ENCODE data around the gene TUB.

The TUB gene

GRCh38 chr11:8107642-8108041, 26.6 kb downstream of the TUB start:
- no peak for DNase-seq (ENCODE audit: low read depth in 1 of 2, low spot score in 1 of 2)

- DNase-seq (ENCODE audit: low read depth in 1 of 2, low spot score in 1 of 2): no peak
Measured at GRCh38 chr11:8108421-8108820, 27.4 kb downstream of the TUB start.

DNA sequence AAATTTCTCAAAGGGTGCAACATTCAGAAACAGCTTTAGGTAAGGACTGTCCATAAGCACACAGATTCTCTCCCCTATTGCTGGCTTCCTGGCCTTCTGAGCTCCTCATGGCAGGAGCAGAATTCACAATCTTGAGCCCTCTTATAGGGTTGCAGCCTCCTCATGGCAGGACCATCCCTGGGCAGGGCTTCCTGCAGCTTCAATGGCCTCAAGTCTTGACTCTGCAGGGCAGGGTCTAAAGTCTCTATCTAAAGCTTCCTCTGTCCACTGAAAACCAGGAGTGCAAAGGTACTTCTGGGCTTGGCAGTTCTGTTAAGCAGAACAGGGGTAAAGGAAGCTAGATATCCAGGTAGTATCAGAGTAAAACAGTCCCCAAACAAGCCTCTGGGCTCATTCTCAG, 28.7 kb downstream of the TUB start:
- no peak for DNase-seq (ENCODE audit: low read depth in 1 of 2, low spot score in 1 of 2)

DNA sequence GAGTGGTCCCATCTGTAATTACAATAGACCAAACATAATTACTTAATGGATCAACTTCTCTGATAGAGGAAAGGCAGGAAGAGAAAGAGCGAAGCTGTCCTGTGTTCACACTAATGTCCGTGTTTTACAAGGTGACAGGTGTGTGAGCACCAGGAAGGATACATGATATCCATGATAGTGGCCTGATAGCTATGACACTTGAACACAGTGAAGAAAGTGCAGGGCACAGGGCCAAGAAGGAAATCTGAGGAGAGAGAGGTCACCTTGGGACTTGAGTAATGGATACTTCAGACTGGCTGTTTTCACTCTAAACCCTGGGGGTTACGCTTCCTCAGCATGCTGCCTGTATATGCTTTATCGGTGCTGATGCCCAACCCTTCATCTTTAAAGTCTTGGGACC, 29.4 kb downstream of the TUB start:
- DNase-seq (ENCODE audit: low read depth in 1 of 2, low spot score in 1 of 2): no peak

GRCh38 chr11:8111636-8112035, 30.6 kb downstream of the TUB start:
- no peak for DNase-seq (ENCODE audit: low read depth in 1 of 2, low spot score in 1 of 2)

DNA sequence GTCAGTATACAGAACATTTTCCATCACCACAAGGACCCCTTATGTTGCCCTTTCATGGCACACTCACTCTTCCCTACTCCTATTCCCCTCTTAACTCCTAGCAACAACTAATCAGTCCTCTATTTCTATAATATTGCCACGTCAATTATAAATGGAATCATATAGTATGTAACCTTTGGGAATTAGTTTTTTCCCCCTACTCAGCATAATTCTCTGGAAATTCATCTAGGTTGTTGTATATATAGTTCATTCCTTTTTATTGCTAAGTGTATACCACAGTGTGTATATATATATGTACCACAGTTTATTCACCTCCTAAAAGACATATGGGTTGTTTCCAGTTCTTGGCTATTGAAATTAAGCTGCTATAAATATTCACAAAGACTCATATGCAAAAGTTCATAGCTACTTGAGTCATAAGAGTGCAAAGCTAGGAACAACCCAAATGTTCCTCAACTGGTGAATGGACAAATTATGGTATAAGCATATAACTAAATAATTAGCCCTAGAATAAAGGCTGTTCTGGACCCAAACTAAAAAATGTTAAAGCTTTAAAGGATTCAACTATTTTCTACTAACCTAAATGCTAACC, 41.3 kb downstream of the TUB start:
- DNase-seq (ENCODE audit: low read depth in 1 of 2, low spot score in 1 of 2): no peak

GRCh38 chr11:8126649-8127289, 45.8 kb downstream of the TUB start:
- DNase-seq (ENCODE audit: low read depth in 1 of 2, low spot score in 1 of 2): no peak

DNA sequence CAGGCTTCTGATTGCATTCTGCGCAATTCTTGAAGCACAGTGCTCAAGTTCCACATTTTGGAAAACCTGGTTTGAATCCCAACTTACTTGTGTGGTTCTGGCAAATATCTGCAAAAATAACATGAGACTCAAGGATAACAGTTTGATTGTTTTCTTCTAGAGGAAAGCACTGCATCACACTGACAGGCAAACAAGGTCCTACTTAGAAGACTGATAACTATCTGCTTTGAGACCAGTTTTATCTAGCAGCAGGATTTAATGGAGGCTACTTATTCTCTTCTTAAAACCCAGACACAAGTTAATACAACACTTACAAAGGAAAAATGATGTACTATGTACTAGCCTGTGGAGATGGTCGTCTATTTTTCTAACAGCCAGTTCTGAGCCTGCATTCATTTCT, 46.4 kb downstream of the TUB start:
- no peak for DNase-seq (ENCODE audit: low read depth in 1 of 2, low spot score in 1 of 2)

DNA sequence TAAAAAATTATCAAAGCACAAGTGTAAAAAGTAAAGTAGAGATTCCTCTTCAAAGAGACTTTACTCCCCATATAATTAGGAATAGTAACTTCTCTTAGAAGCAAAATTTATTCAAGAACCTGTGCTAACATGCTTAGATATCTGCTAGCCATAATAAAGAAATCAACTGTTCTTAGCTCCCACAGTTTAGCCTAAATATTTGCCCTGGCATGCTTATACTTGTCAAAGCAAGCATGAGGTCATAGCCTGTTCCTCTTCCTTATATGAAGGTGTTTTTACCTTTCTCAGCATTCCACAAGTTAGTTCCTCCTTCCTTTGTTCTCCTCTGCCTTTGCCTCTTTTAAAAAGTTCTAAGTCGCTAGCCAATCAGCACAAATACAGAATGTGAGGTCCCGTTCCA, 57.5 kb downstream of the TUB start:
- DNase-seq (ENCODE audit: low read depth in 1 of 2, low spot score in 1 of 2): no peak

GRCh38 chr11:8149726-8150125, 68.7 kb downstream of the TUB start:
- DNase-seq (ENCODE audit: low read depth in 1 of 2, low spot score in 1 of 2): no peak

Measured in activated T-helper 1 cell treated with anti-CD3 and anti-CD28 coated beads, Interleukin-2, amount 50 U/mL, for 16 hours (primary cell).